H9 (cell line): ENCODE data around the gene ROR1. TPM values are rescaled to one million over a fixed set of nuclear protein-coding genes. Genes with fewer than 3 reads are reported as not detected.

Source experiments
- DNase-seq: peaks from one replicate; pipeline ENCODE4 v3.0.0-alpha.2; 2017
- H2AFZ ChIP-seq: one replicate; pipeline ENCODE4 v1.6.1; 2013; ENCODE audit warnings: mild to moderate bottlenecking, low read length, control low read depth, moderate library complexity
- H2AK5ac ChIP-seq: 2 replicates; pipeline ENCODE4 v1.6.1; 2013; ENCODE audit warnings: low read length, control low read depth, mixed read lengths; ENCODE audit not compliant: insufficient read length
- H2BK120ac ChIP-seq: one replicate; pipeline ENCODE4 v1.6.1; 2013; ENCODE audit warnings: low read depth, mild to moderate bottlenecking, low read length, control low read depth, inconsistent platforms; ENCODE audit not compliant: poor library complexity, severe bottlenecking
- H2BK12ac ChIP-seq: 2 replicates; pipeline ENCODE4 v1.6.1; 2013; ENCODE audit warnings: low read length, control low read depth, mixed read lengths, low read depth; ENCODE audit not compliant: insufficient read length
- H2BK15ac ChIP-seq: 2 replicates; pipeline ENCODE4 v1.6.1; 2013; ENCODE audit warnings: low read depth, low read length, control low read depth
- H2BK20ac ChIP-seq: one replicate; pipeline ENCODE4 v1.6.1; 2013; ENCODE audit warnings: low read depth, mild to moderate bottlenecking, low read length, control low read depth, inconsistent platforms; ENCODE audit not compliant: poor library complexity, severe bottlenecking
- H2BK5ac ChIP-seq: 2 replicates; pipeline ENCODE4 v1.6.1; 2013; ENCODE audit warnings: low read length, control low read depth, mixed read lengths; ENCODE audit not compliant: insufficient read length
- H3K14ac ChIP-seq: 2 replicates; pipeline ENCODE4 v1.6.1; 2013; ENCODE audit warnings: low read length, control low read depth; ENCODE audit not compliant: insufficient read depth
- H3K18ac ChIP-seq: 2 replicates; pipeline ENCODE4 v1.6.1; 2013; ENCODE audit warnings: low read depth, mild to moderate bottlenecking, mixed read lengths, low read length, control low read depth; ENCODE audit not compliant: insufficient read length
- H3K23ac ChIP-seq: 2 replicates; pipeline ENCODE4 v1.6.1; 2013; ENCODE audit warnings: low read length, control low read depth, mixed read lengths, low read depth; ENCODE audit not compliant: insufficient read length
- H3K23me2 ChIP-seq: 2 replicates; pipeline ENCODE4 v1.6.1; 2013; ENCODE audit warnings: low read depth, mild to moderate bottlenecking, mixed read lengths, low read length, control low read depth; ENCODE audit not compliant: insufficient read length, poor library complexity, severe bottlenecking
- H3K27ac ChIP-seq: 2 replicates; pipeline ENCODE4 v1.5.1; 2013; ENCODE audit warnings: low read length, control low read depth, mixed read lengths, low read depth; ENCODE audit not compliant: insufficient read length
- H3K27me3 ChIP-seq: 2 replicates; pipeline ENCODE4 v1.6.1; 2013; ENCODE audit warnings: low read length, control low read depth, inconsistent platforms; ENCODE audit not compliant: insufficient read depth
- H3K4ac ChIP-seq: 2 replicates; pipeline ENCODE4 v1.6.1; 2013; ENCODE audit warnings: low read depth, mild to moderate bottlenecking, control low read depth, inconsistent platforms, low read length, moderate library complexity
- H3K4me1 ChIP-seq: 2 replicates; pipeline ENCODE4 v1.6.1; 2013; ENCODE audit warnings: low read length, control low read depth, inconsistent platforms; ENCODE audit not compliant: insufficient read depth
- H3K4me2 ChIP-seq: 2 replicates; pipeline ENCODE4 v1.6.1; 2013; ENCODE audit warnings: low read length, control low read depth, mixed read lengths; ENCODE audit not compliant: insufficient read length, insufficient read depth
- H3K56ac ChIP-seq: 2 replicates; pipeline ENCODE4 v1.6.1; 2013; ENCODE audit warnings: low read depth, mild to moderate bottlenecking, mixed read lengths, low read length, control low read depth; ENCODE audit not compliant: insufficient read length
- H3K79me1 ChIP-seq: 2 replicates; pipeline ENCODE4 v1.6.1; 2013; ENCODE audit warnings: low read depth, mild to moderate bottlenecking, moderate library complexity, low read length, control low read depth, inconsistent platforms; ENCODE audit not compliant: insufficient read depth, poor library complexity, severe bottlenecking
- H3K79me2 ChIP-seq: 2 replicates; pipeline ENCODE4 v1.6.1; 2013; ENCODE audit warnings: low read length, control low read depth, inconsistent platforms; ENCODE audit not compliant: insufficient read depth
- H3K9ac ChIP-seq: 2 replicates; pipeline ENCODE4 v1.6.1; 2013; ENCODE audit warnings: low read length, control low read depth, mixed read lengths; ENCODE audit not compliant: insufficient read length; ENCODE audit errors: extremely low read depth
- H3K9me3 ChIP-seq: one replicate; pipeline ENCODE4 v1.6.1; 2013; ENCODE audit warnings: low read depth, low read length, inconsistent platforms; ENCODE audit not compliant: control insufficient read depth
- H3T11ph ChIP-seq: one replicate; pipeline ENCODE4 v1.6.1; 2013; ENCODE audit warnings: mild to moderate bottlenecking, low read length, control low read depth, inconsistent platforms
- H4K20me1 ChIP-seq: one replicate; pipeline ENCODE4 v1.6.1; 2013; ENCODE audit not compliant: control insufficient read depth, insufficient read length, insufficient read depth
- H4K5ac ChIP-seq: 2 replicates; pipeline ENCODE4 v1.6.1; 2013; ENCODE audit warnings: low read depth, mild to moderate bottlenecking, mixed read lengths, low read length, control low read depth; ENCODE audit not compliant: insufficient read length
- H4K8ac ChIP-seq: replicated peaks from 2 replicates; pipeline ENCODE4 v1.6.1; 2013; ENCODE audit warnings: low read length, control low read depth, mixed read lengths, low read depth; ENCODE audit not compliant: insufficient read length
- H4K91ac ChIP-seq: 2 replicates; pipeline ENCODE4 v1.6.1; 2013; ENCODE audit warnings: low read depth, mild to moderate bottlenecking, moderate library complexity, mixed read lengths, low read length, control low read depth; ENCODE audit not compliant: insufficient read length
- H3K27ac Mint-ChIP-seq, 3 experiments: 2 replicates in 2 of 3; 3 replicates in 1 of 3; pipeline ENCODE4 v1.8.0; 2020 to 2021; ENCODE audit warnings: mixed read lengths in 3 of 3, mild to moderate bottlenecking in 1 of 3, moderate library complexity in 1 of 3
- H3K27me3 Mint-ChIP-seq: 2 replicates; pipeline ENCODE4 v1.8.0; 2021; ENCODE audit warnings: low read depth, mild to moderate bottlenecking, moderate library complexity, mixed read lengths
- H3K36me3 Mint-ChIP-seq, 3 experiments: 2 replicates in 2 of 3; 3 replicates in 1 of 3; pipeline ENCODE4 v1.8.0; 2020 to 2021; ENCODE audit warnings: low read depth in 3 of 3, mixed read lengths in 3 of 3; ENCODE audit not compliant: insufficient read depth in 1 of 3
- H3K4me1 Mint-ChIP-seq, 2 experiments: 2 replicates each; pipeline ENCODE4 v1.8.0; 2020; ENCODE audit warnings: mixed read lengths in 2 of 2
- H3K4me3 Mint-ChIP-seq, 2 experiments: 2 replicates in 1 of 2; 3 replicates in 1 of 2; pipeline ENCODE4 v1.8.0; 2020 to 2021; ENCODE audit warnings: mild to moderate bottlenecking in 2 of 2, mixed read lengths in 2 of 2, moderate library complexity in 1 of 2
- H3K9me3 Mint-ChIP-seq, 2 experiments: 2 replicates in 1 of 2; 3 replicates in 1 of 2; pipeline ENCODE4 v1.8.0; 2020; ENCODE audit warnings: mild to moderate bottlenecking in 2 of 2, mixed read lengths in 2 of 2, moderate library complexity in 1 of 2
- CTCF ChIP-seq: fragments of 200-600 bp; sonication (generic); conservative IDR thresholded peaks from 3 replicates; pipeline ENCODE4 v1.8.0; 2021; ENCODE audit warnings: antibody characterized with exemption, mild to moderate bottlenecking
- WGBS: extraction: QIAGEN DNeasy Blood & Tissue Kit; methylation state at CpG from one replicate; pipeline ENCODE4 v1.1.7; 2013; ENCODE audit warnings: missing lambda C conversion rate, low lambda C conversion rate, mixed read lengths; ENCODE audit not compliant: insufficient read length; ENCODE audit errors: extremely low coverage; 5-methylcytosine and 5-hydroxymethylcytosine counted together
- total RNA-seq: library from RNA; stranded (reverse); gene quantifications from 2 replicates; pipeline ENCODE4 v1.2.1, GENCODE V29; 2021

The ROR1 gene
- total RNA-seq, 1 experiment from 2014 or later = 75.9 TPM

GRCh38 chr1:63812071-63812700 lies 38.4 kb downstream of the ROR1 start:
- H3T11ph ChIP-seq = no peak overlapping the region
- Mint-ChIP-seq H3K9me3 (peaks cover 27 to 48% of the 10 kb centered on the region in 2 experiments), H3K4me3 (no peak overlapping the region), H3K4me1 (peaks cover 45 to 48% of the 10 kb centered on the region in 2 experiments), H3K27ac (no peak overlapping the region), H3K36me3 (peaks cover 35 to 61% (median 56%) of the 10 kb centered on the region in 3 experiments), H3K27me3 (no peaks in the 10 kb centered on the region)
- no peak overlapping the region for H3K14ac ChIP-seq
- TF ChIP-seq CTCF = no peak
- peaks cover 64% of the 10 kb centered on the region; the same call in 1 of the 2 replicates for H3K79me2 ChIP-seq
- H4K8ac ChIP-seq = no peak overlapping the region
- no peaks in the 10 kb centered on the region for H4K20me1 ChIP-seq
- no peak overlapping the region for H3K27ac ChIP-seq
- no peak overlapping the region for H2AFZ ChIP-seq
- H3K56ac ChIP-seq = no peak overlapping the region
- H3K23ac ChIP-seq = no peak overlapping the region
- no peak overlapping the region for H2AK5ac ChIP-seq
- peaks cover 6% of the 10 kb centered on the region for H3K79me1 ChIP-seq
- no peak overlapping the region for H2BK5ac ChIP-seq
- no peak overlapping the region for H4K5ac ChIP-seq
- no peak overlapping the region for H3K4me2 ChIP-seq
- DNase-seq = no peak
- no peaks in the 10 kb centered on the region for H3K9me3 ChIP-seq
- H2BK120ac ChIP-seq = no peak overlapping the region
- H3K4me1 ChIP-seq = peaks cover 6% of the 10 kb centered on the region; the same call in 1 of the 2 replicates
- no peaks in the 10 kb centered on the region for H3K23me2 ChIP-seq
- H2BK12ac ChIP-seq = no peak overlapping the region
- no peak overlapping the region for H3K4ac ChIP-seq
- H2BK20ac ChIP-seq = no peak overlapping the region
- no peak overlapping the region for H4K91ac ChIP-seq
- no CpG with 5 or more reads among the region's 6 CpGs for WGBS
- H3K27me3 ChIP-seq = no peaks in the 10 kb centered on the region
- no peak overlapping the region for H3K18ac ChIP-seq
- H3K9ac ChIP-seq = no peak overlapping the region
- H2BK15ac ChIP-seq = no peak overlapping the region
